Hematopoietic multipotent progenitor cell treated with erythropoietin and hydrocortisone succinate and interleukin-3 and kit ligand, for 17 days (in vitro differentiated cells): ENCODE results near the gene SPACA5.
"Not testable (repeated sequence)": the region's sequence is repeated elsewhere in the genome, so short reads cannot be mapped to it uniquely, and the experiment has no call there.

ENCODE experiments used
- DNase-seq: peaks from one replicate; pipeline ENCODE4 v3.0.0-alpha.2; 2015; ENCODE audit warnings: low spot score

Gene SPACA5

DNA sequence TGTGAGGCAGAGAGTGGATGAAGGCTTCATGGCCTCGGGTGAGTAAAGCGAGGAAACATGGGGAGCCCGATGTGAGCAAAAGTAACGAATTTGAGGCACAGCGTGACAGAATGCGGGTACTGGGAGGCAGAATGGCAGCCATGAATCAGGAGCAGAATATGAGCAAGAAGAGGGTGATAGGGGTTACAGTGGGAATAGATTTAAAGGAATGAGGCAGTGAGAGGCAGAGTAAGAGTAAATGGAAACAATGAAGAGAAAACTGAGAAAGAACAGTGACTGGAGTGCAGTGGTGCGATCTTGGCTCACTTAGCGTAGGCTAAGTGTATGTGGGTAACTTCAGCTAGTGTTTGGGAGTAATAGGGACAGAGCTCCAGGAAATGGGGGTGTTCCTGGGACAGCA lies at the start of gene SPACA5:
SPACA5 (plus strand) TSS at position 301 of the 400 bp plus-strand sequence. CDS start 815 bp downstream, outside the sequence.
- not testable (repeated sequence) for DNase-seq

DNA sequence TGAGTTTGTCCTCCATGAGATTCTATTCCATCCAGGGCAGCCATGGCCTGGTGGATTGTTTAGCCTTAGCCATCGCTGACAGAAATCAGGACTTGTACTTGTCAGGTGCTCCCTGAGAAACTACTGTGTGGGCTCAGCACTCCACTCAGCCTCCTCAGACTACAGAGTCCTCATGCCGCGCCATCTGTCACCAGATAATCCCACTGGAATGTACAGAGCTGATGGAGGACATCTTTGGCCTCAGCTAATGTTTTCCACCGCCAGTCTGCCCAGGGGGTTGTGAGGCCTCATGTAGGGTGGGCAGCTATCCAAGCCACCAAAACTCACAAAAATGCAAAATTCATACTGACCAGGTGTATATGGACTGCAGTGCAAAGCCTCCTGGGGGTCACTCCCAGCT lies 48.6 kb upstream of the SPACA5 start:
- DNase-seq, result not testable (repeated sequence)

DNA sequence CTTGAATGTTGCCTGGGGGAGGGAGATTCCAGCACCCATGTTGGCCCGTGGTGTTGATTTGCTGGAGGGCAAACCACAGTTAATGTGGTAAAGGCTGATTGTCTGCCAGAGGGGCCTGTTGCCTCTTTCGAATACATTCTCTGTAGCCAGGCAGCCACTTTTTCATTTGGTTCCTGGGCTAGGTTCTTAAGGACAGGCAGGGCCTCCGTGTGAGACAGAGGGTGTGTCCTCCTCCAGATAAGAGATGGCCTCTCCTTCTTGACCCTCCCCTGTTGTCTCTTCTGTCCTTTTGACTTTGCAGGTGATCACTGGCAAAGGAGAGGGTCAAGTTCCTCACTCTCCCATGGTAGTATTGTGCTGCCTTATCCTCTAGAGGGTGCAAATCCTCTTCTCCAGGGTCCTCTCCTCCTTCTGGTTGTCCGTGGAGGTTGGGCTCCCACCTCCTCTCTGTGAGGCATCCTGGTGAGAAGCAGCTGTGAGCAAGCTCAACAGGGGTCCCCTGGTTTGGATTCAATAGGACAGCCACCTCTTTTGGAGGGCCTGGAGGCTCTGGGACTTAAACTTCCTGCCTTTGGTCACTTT lies 47.9 kb upstream of the SPACA5 start:
- no peak for DNase-seq

DNA sequence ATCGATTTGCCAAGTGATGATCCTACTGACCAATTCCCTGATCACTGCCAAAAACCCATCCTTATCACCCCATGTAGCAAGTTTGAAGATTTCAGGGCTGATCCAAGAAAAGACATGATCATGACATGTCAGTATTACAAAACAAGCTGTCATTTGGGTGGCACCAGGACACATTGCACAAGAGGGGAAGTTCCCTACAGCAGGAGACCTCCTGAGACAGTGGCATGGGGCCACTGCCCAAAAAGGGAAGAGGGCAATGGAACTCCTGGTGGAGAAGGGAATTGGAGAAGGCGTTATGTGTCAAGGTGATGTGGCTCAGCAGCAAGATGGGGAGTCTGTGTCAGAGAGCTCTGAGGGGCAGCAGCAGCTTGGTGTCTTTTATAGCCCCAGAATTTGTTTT lies 46.4 kb upstream of the SPACA5 start:
- no peak for DNase-seq

DNA sequence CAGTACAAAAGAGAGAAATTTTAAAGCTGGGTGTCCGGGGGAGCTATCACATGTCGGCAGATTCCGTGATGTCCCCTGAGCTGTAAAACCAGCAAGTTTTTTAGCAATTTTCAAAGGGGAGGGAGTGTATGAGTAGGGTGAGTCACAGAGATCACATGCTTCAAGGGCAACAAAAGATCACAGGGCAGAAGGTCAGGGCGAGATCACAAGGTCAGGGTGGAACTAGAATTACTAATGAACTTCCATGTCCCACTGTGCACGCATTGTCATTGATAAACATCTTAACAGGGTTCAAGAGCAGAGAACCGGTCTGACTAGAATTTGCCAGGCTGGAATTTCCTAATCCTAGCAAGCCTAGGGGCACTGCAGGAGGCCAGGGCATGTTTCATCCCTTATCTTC lies 45.0 kb upstream of the SPACA5 start:
- DNase-seq, result not testable (repeated sequence)

DNA sequence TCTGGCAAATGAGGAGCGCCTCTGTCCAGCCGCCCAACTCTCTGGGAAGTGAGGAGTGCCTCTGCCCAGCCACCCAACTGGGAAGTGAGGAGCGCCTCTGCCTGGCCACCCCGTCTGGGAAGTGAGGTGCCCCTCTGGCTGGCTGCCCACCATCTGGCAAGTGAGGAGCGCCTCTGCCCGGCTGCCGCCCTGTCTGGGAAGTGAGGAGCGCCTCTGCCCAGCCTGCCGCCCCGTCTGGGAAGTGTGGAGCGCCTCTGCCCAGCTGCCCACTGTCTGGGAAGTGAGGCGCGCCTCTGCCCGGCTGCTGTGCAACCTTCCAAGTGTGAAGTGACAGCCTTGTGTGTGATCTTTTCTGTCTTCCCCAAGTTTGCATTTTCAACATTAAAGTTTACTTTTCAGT lies 41.3 kb upstream of the SPACA5 start:
- DNase-seq, result not testable (repeated sequence)

DNA sequence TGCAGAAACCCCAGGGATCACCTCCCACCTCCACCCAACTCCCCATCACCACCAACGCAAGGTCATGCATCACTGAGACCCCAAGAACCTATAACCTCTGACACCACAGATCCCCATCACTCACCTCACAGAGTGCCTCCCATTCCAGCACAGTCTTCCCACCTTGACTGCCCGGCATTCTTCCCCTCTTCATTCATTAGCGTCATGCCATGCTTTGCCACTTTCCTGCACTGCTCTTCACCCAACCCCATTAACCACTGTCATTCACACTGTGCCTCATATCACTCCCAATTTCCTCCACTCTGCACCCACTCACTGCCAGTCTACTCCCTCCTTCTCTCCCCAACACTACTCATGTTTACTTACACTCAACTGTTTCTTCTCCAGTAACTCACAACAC lies 33.6 kb upstream of the SPACA5 start:
- no peak for DNase-seq

DNA sequence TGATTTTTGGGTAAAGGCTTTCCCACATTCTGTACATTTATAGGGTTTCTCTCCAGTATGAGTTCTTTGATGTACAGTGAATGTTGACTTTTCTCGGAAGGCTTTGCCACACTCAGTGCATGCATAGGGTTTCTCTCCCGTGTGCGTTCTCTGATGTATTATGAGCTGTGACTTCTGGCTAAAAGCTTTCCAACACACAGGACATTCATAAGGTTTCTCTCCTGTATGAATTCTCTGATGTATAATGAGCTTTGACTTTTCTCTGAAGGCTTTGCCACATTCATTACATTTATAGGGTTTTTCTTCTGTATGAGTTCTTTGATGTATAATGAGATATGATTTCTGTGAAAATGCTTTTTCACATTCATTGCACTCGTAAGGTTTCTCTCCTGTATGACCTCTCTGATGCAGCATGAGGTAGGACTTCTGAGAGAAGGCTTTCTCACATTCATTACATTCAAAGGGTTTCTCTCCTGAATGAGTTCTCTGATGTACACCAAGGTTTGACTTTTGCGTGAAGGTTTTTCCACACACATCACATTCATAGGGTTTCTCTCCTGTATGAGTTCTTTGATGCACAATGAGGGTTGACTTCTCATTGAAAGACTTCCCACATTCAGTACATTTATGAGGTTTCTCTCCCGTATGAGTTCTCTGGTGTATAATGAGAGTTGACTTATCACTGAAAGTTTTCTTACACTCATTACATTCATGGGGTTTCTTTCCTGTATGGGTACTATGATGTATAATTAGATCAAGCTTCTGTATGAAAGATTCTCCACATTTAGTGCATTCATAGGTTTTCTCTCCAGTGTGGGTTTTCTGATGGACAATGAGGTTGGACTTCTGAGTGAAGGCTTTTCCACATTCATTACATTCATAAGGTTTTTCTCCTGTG lies 30.3 kb upstream of the SPACA5 start:
- no peak for DNase-seq

DNA sequence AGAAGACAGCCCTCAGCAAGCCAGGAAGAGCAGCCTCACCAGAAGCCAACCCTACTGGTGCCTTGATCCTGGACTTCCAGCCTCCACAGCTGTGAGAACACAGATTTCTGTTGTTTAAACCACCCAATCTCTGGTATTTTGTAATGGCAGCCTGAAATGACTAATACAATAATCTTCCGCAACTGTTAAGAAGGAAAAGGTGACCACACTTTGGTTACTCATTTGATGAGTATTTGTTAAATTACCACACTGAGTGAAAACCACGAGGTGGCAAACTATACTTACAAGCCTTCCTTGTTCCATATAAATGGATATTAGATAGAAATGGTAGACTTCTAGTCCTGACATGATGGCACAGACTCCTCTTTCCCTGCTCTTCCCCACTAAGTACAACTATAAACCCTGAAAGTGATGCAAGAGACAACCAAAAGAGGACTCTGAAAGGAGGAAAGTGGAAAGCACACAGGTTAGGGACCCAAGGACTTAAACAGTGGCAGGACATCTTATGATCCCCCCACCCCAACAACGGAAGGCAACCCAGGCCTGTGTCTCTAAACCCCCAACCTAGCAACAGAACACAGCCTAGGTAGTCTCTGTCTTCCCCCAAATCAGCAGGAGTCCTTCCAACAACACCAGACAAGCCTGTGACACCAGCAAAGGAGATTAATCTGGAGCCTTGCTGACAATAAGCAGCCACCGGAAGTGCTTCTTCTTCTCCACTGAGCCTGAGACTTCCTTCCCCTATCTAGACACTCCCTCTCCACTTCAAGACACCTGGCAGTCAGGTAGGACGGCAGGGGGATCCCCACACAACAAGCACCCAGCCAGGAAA lies 15.3 kb upstream of the SPACA5 start:
- DNase-seq, result no peak

DNA sequence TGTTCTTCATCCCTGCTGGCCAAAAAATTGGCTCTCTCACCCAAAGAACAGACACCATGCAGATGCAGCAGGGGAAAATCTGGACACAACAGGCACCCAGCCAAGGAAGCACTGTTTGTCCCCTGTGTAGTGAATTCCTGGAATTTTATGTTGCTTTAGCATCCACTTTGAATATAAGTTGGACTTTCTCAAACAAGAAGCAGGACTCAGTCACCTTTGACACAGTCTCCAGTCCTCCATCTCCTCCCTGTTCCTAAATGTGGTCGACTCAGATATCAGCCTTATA lies 14.8 kb upstream of the SPACA5 start:
- no peak for DNase-seq

DNA sequence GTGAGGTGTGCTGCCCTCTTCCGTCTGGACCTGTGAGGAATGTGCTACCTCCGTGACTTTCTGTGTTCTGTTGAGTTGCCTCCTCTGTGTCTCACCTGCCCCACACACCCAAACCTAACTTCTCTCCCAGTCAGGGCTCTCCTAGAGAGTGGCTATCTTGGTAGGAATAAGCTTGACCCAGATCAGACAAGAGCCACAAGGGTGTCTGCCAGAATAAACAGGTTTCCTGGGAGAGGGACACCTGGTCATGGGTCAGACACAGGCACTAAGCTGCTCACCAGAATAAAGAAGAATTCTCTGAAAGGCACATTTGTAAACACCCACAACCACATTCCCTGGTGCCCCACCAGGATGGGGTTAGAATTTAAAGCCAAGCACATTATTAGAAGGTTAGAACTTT lies 14.1 kb upstream of the SPACA5 start:
- no peak for DNase-seq

DNA sequence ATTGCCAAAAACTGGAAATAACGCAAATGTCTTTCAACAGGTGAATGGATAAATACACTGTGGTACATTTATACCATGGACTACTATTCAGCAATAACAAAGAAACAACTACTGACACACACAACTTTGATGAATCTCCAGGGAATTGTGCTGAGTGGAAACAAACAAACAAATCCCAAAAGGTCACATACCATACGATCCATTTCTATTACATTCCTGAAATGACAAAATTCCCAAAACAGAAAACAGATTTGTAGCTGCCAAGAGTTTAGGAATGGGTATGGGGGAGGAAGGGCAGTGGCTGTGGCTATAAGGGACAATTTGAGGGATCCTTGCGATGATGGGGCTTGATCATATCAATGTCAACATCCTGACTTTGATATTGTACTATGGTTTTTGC lies 5.5 kb upstream of the SPACA5 start:
- no peak for DNase-seq

DNA sequence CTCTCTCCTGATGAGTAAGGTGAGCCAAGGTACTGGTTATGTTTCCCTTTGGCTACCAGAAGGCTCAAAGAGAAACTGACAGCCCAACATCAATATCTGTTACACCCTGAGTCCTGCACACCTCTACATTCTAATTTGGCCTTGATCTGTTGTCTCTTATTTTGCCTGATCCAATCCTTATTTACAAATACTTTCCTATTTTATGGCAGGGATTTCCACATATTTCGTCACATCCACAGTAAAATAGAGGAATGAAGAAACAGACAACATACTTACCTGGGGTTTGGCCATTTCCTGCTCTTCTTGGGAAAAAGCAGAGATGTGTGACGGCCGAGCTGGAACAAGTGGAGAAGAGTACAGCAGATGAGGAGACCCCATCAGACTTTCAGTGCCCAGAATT lies 4.5 kb upstream of the SPACA5 start:
- DNase-seq, result no peak

DNA sequence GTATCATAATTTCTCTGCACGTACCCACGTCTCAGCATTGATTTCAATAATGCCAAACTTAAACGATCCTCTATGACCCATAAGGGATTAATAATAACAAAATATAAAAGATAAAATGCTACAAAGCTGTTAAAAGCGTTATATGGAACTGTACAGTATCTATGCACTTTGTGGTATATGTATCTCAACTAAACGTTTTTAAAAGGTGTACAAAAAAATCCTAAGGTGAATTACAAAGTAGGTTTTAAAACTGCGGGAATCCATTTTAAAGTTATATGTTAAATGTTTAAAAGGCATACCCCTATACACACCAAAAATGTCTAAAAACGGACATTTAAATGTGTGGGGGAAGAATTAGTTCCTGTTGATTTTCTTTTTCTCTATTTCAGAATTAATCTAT lies 3.9 kb upstream of the SPACA5 start:
- DNase-seq, result no peak

DNA sequence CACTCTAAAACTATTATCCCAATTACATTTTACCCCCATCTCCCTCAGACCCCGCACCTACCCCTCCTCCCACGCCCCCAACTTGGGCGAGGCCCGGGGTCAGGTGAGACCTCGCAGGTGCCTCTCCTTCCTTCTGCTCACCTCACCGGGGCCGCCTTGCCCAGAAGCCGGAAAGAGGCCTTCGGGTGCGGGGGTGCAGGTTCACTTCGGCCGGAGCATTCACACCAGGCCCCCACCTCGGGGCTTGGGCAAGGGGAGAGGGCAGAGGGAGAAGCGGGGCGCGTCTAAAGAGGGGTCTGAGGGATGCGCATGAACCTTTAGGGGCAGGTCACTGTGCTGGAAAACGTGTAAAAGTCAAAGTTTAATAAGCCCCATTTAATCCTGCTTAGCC lies 3.4 kb upstream of the SPACA5 start:
- no peak for DNase-seq

DNA sequence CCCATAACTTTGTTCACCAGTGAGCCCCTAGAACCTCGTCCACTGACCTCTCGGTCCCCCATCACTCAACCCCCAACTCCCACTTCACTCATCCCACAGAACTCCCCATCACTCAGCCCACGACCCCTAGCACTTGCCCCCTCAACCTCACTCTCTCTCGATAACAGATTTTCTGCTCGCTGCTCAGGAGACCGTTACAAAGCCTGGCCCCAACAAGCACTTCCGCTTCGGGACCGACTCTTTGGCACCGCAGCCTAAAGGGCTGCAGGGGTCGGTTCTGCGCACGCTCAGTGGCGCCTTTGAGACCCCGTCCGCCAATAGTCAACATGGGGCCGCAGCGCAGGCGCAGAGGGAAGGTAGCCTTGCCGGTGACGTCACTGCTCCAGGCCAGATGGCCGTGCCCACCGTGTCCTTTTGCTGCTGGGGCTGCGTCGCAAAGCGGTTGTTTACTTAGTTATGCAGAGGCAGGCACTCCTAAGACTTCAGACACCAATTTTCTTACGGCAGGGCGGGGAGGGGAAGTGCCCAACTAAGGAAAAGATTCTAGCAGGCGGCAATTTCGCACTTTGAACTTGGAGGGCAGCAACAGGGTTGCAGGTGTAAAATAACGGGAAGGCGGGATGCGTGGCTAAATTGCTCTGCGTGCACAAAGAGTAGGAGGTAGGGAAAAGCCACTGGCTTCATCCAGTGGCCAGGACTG lies 2.9 kb upstream of the SPACA5 start, which contains the start of gene ZNF182:
ZNF182 (minus strand) TSS at position 232 of the 700 bp plus-strand sequence. CDS start 1,380 bp downstream, outside the sequence.
- peak; percentile 86 for DNase-seq

DNA sequence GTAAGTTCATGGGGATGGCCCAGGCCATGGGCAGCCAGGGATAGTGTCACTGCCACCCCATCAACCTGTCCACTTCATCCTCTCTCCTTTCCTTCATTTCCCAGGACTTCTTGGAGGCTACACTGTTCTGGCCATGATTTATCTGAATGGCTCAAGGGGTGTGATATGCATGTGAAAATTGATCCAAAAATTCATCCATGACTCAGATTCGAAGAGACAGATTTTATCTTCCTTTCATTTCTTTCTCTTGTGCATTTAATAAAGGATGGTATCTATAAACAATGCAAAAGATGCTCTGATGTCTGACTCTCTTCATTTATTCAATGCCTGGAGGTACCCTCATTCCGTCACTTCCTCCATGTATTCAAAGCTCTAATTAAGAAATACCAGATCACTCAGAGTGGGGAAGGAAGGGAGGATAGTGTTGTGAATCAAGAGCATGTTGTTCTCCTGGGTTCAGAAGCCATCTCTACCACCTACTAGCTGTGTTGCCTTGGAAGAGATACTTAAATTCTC lies 2.7 kb downstream of the SPACA5 start:
- DNase-seq, result not testable (repeated sequence)

DNA sequence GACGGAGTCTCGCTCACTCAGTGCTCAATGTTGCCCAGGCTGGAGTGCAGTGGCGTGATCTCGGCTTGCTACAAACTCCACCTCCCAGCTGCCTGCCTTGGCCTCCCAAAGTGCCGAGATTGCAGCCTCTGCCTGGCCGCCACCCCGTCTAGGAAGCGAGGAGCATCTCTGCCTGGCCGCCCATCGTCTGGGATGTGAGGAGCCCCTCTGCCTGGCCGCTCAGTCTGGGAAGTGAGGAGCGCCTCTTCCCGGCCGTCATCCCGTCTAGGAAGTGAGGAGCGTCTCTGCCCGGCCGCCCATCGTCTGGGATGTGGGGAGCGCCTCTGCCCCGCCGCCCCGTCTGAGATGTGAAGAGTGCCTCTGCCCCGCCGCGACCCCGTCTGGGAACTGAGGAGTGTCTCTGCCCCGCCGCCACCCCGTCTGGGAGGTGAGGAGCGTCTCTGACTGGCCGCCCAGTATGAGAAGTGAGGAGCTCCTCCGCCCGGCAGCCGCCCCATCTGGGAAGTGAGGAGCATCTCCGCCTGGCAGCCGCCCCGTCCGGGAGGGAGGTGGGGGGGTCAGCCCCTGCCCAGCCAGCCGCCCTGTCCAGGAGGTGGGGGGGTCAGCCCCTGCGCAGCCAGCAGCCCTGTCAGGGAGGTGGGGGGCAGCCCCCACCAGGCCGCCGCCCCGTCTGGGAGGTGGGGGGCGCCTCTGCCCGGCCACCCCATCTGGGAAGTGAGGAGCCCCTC lies 10.0 kb downstream of the SPACA5 start:
- not testable (repeated sequence) for DNase-seq

DNA sequence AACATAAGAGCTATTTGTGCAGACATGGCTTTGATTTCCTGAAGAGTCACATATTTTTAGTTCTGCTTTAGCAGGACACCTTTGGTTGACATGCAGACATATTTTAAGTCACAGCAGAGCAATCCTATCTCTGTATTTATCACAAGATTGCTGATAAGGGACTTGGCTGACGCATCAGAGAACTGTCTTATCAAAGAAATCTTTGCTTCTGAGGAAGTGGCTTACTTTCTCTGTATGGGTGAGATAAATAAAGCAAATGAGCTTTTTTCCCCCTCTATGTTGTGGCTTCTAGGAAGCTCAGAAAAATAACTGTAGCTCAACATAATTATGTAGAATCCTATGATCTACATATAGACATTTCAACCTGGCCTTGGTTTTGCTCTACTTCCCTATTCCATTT lies 13.1 kb downstream of the SPACA5 start:
- DNase-seq, result not testable (repeated sequence)

DNA sequence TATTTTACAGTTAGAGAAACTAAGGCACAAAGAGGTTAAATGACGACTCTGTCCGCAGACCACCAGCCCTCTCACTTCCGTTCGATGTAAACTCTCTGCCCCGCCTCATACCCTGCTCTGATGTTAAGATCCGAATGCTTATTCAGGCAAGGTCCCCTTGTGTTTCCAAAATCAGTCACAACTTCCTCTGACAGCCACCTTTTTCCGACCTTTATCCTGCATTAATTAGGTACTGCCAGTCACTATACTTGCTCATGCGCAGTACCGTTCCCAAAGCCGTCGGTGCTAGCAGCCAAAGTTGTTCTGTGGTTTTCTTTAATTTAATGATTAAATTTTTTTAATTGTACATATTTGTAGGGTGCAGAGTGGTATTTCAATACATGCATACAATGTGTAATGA lies 13.7 kb downstream of the SPACA5 start:
- not testable (repeated sequence) for DNase-seq
